GM23338 (cell line): ENCODE data around the gene DAP3.
"Not testable (repeated sequence)": the region's sequence is repeated elsewhere in the genome, so short reads cannot be mapped to it uniquely, and the experiment has no call there.

Source experiments
- EZH2 ChIP-seq: fragments of 200-600 bp; sonication (generic); IDR thresholded peaks from one replicate; pipeline ENCODE4 v1.8.0; 2017; ENCODE audit warnings: antibody characterized with exemption, mild to moderate bottlenecking, low read depth; ENCODE audit not compliant: unreplicated experiment
- EZH2phosphoT487 ChIP-seq: fragments of 200-600 bp; sonication (generic); IDR thresholded peaks from one replicate; pipeline ENCODE4 v1.8.1; 2018; ENCODE audit warnings: antibody characterized with exemption; ENCODE audit not compliant: unreplicated experiment
- NANOG ChIP-seq: IDR thresholded peaks from 2 replicates; pipeline ENCODE4 v1.6.1; 2016; ENCODE audit warnings: antibody characterized with exemption, borderline replicate concordance
- POLR2AphosphoS5 ChIP-seq: IDR thresholded peaks from 2 replicates; pipeline ENCODE4 v1.6.1; 2016; ENCODE audit warnings: antibody characterized with exemption, low read depth
- TF ChIP-seq, protein P1 (sequence below), 2 experiments: fragments of 200-600 bp in 1 of 2; sonication (generic) in 1 of 2; conservative IDR thresholded peaks; 2 replicates each; pipeline versions ENCODE4 v1.5.1 to v1.6.1; 2016 to 2017; ENCODE audit warnings: antibody characterized with exemption in 2 of 2, low read depth in 2 of 2, mild to moderate bottlenecking in 2 of 2, moderate library complexity in 1 of 2
- TF ChIP-seq, protein P2 (sequence below): IDR thresholded peaks from one replicate; pipeline ENCODE4 v1.6.1; 2018; ENCODE audit warnings: antibody characterized with exemption; ENCODE audit not compliant: unreplicated experiment
- TF ChIP-seq, protein P3 (sequence below): IDR thresholded peaks from 2 replicates; pipeline ENCODE4 v1.6.1; 2016; ENCODE audit warnings: antibody characterized with exemption
- TF ChIP-seq, protein P4 (sequence below): fragments of 250-450 bp; sonication (Bioruptor Pico); IDR thresholded peaks from 2 replicates; pipeline ENCODE4 v1.5.0; 2020; ENCODE audit warnings: mild to moderate bottlenecking, moderate library complexity

DNA sequence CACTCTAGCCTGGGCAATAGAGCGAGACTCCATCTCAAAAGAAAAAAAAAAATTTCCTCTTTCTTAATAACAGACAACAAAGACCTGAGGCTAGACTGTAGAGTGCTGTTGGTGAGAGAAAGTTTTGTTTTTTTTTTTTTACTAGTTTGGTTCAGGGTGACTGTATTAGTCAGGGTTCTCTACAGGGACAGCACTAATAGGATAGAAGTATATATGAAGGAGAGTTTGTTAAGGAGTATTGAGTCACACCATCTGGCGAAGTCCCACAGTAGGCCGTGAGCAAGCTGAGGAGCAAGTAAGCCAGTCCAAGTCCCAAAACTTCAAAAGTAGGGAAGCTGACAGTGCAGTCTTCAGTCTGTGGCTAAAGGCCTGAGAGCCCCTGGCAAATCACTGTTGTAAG, 22.6 kb downstream of the DAP3 start:
- TF ChIP-seq POLR2AphosphoS5, EZH2, NANOG, EZH2phosphoT487: not testable (repeated sequence)
- TF ChIP-seq, protein P1, sequence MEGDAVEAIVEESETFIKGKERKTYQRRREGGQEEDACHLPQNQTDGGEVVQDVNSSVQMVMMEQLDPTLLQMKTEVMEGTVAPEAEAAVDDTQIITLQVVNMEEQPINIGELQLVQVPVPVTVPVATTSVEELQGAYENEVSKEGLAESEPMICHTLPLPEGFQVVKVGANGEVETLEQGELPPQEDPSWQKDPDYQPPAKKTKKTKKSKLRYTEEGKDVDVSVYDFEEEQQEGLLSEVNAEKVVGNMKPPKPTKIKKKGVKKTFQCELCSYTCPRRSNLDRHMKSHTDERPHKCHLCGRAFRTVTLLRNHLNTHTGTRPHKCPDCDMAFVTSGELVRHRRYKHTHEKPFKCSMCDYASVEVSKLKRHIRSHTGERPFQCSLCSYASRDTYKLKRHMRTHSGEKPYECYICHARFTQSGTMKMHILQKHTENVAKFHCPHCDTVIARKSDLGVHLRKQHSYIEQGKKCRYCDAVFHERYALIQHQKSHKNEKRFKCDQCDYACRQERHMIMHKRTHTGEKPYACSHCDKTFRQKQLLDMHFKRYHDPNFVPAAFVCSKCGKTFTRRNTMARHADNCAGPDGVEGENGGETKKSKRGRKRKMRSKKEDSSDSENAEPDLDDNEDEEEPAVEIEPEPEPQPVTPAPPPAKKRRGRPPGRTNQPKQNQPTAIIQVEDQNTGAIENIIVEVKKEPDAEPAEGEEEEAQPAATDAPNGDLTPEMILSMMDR (conservative IDR thresholded peaks at IDR 0.05; ENCODE audit: low read depth in 2 of 2), result not testable (repeated sequence)
- TF ChIP-seq, protein P2, sequence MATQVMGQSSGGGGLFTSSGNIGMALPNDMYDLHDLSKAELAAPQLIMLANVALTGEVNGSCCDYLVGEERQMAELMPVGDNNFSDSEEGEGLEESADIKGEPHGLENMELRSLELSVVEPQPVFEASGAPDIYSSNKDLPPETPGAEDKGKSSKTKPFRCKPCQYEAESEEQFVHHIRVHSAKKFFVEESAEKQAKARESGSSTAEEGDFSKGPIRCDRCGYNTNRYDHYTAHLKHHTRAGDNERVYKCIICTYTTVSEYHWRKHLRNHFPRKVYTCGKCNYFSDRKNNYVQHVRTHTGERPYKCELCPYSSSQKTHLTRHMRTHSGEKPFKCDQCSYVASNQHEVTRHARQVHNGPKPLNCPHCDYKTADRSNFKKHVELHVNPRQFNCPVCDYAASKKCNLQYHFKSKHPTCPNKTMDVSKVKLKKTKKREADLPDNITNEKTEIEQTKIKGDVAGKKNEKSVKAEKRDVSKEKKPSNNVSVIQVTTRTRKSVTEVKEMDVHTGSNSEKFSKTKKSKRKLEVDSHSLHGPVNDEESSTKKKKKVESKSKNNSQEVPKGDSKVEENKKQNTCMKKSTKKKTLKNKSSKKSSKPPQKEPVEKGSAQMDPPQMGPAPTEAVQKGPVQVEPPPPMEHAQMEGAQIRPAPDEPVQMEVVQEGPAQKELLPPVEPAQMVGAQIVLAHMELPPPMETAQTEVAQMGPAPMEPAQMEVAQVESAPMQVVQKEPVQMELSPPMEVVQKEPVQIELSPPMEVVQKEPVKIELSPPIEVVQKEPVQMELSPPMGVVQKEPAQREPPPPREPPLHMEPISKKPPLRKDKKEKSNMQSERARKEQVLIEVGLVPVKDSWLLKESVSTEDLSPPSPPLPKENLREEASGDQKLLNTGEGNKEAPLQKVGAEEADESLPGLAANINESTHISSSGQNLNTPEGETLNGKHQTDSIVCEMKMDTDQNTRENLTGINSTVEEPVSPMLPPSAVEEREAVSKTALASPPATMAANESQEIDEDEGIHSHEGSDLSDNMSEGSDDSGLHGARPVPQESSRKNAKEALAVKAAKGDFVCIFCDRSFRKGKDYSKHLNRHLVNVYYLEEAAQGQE, result not testable (repeated sequence)
- TF ChIP-seq, protein P3, sequence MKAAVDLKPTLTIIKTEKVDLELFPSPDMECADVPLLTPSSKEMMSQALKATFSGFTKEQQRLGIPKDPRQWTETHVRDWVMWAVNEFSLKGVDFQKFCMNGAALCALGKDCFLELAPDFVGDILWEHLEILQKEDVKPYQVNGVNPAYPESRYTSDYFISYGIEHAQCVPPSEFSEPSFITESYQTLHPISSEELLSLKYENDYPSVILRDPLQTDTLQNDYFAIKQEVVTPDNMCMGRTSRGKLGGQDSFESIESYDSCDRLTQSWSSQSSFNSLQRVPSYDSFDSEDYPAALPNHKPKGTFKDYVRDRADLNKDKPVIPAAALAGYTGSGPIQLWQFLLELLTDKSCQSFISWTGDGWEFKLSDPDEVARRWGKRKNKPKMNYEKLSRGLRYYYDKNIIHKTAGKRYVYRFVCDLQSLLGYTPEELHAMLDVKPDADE, result not testable (repeated sequence)
- TF ChIP-seq, protein P4, sequence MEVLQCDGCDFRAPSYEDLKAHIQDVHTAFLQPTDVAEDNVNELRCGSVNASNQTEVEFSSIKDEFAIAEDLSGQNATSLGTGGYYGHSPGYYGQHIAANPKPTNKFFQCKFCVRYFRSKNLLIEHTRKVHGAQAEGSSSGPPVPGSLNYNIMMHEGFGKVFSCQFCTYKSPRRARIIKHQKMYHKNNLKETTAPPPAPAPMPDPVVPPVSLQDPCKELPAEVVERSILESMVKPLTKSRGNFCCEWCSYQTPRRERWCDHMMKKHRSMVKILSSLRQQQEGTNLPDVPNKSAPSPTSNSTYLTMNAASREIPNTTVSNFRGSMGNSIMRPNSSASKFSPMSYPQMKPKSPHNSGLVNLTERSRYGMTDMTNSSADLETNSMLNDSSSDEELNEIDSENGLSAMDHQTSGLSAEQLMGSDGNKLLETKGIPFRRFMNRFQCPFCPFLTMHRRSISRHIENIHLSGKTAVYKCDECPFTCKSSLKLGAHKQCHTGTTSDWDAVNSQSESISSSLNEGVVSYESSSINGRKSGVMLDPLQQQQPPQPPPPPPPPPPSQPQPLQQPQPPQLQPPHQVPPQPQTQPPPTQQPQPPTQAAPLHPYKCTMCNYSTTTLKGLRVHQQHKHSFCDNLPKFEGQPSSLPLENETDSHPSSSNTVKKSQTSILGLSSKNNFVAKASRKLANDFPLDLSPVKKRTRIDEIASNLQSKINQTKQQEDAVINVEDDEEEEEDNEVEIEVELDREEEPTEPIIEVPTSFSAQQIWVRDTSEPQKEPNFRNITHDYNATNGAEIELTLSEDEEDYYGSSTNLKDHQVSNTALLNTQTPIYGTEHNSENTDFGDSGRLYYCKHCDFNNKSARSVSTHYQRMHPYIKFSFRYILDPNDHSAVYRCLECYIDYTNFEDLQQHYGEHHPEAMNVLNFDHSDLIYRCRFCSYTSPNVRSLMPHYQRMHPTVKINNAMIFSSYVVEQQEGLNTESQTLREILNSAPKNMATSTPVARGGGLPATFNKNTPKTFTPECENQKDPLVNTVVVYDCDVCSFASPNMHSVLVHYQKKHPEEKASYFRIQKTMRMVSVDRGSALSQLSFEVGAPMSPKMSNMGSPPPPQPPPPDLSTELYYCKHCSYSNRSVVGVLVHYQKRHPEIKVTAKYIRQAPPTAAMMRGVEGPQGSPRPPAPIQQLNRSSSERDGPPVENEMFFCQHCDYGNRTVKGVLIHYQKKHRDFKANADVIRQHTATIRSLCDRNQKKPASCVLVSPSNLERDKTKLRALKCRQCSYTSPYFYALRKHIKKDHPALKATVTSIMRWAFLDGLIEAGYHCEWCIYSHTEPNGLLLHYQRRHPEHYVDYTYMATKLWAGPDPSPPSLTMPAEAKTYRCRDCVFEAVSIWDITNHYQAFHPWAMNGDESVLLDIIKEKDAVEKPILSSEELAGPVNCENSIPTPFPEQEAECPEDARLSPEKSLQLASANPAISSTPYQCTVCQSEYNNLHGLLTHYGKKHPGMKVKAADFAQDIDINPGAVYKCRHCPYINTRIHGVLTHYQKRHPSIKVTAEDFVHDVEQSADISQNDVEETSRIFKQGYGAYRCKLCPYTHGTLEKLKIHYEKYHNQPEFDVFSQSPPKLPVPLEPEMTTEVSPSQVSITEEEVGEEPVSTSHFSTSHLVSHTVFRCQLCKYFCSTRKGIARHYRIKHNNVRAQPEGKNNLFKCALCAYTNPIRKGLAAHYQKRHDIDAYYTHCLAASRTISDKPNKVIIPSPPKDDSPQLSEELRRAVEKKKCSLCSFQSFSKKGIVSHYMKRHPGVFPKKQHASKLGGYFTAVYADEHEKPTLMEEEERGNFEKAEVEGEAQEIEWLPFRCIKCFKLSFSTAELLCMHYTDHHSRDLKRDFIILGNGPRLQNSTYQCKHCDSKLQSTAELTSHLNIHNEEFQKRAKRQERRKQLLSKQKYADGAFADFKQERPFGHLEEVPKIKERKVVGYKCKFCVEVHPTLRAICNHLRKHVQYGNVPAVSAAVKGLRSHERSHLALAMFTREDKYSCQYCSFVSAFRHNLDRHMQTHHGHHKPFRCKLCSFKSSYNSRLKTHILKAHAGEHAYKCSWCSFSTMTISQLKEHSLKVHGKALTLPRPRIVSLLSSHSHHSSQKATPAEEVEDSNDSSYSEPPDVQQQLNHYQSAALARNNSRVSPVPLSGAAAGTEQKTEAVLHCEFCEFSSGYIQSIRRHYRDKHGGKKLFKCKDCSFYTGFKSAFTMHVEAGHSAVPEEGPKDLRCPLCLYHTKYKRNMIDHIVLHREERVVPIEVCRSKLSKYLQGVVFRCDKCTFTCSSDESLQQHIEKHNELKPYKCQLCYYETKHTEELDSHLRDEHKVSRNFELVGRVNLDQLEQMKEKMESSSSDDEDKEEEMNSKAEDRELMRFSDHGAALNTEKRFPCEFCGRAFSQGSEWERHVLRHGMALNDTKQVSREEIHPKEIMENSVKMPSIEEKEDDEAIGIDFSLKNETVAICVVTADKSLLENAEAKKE, result not testable (repeated sequence)
